A673 (cell line): Measurements from ENCODE around the gene HOXA1. TPM values are rescaled to one million over a fixed set of nuclear protein-coding genes. Genes with fewer than 3 reads are reported as not detected.
"Not testable (repeated sequence)": the region's sequence is repeated elsewhere in the genome, so short reads cannot be mapped to it uniquely, and the experiment has no call there.

Experiments used
- BruUV-seq: library from RNA; stranded (reverse); fragments of 400-500 nt; replicated peaks from 2 replicates; lab custom pipeline; 2021; lab: Mats Ljungman, UMichigan
- CTCF ChIA-PET: fragments of 300-600 bp; sonication (Branson Sonifier 250); formaldehyde crosslinking; loops from one replicate; lab custom pipeline; 2022; ENCODE audit warnings: antibody characterized with exemption; lab: Charles Lee
- POLR2A ChIA-PET: fragments of 300-600 bp; sonication (Branson Sonifier 250); formaldehyde crosslinking; loops from one replicate; lab custom pipeline; 2022; ENCODE audit warnings: antibody characterized with exemption; ENCODE audit not compliant: low non-redundant PET; lab: Charles Lee
- DNase-seq: peaks from one replicate; pipeline ENCODE4 v3.0.0-alpha.2; 2015; ENCODE audit warnings: low spot score
- H3K27ac ChIP-seq: fragments of 200-600 bp; sonication (generic); 2 replicates; pipeline ENCODE4 v1.5.1; 2016; ENCODE audit warnings: mixed run types, low read depth, mild to moderate bottlenecking, mixed read lengths, antibody characterized with exemption, low read length; ENCODE audit not compliant: poor library complexity, severe bottlenecking
- H3K27me3 ChIP-seq: fragments of 200-600 bp; sonication (generic); replicated peaks from 2 replicates; pipeline ENCODE4 v1.6.1; 2017; ENCODE audit warnings: mixed run types, low read depth, mild to moderate bottlenecking, mixed read lengths, antibody characterized with exemption, low read length; ENCODE audit not compliant: insufficient read depth, poor library complexity
- H3K36me3 ChIP-seq: fragments of 200-600 bp; sonication (generic); 2 replicates; pipeline ENCODE4 v1.6.1; 2016; ENCODE audit warnings: mixed run types, mild to moderate bottlenecking, mixed read lengths, antibody characterized with exemption, low read length; ENCODE audit not compliant: insufficient read depth, poor library complexity, severe bottlenecking
- H3K4me1 ChIP-seq: fragments of 200-600 bp; sonication (generic); 2 replicates; pipeline ENCODE4 v1.6.1; 2017; ENCODE audit warnings: mixed run types, mild to moderate bottlenecking, mixed read lengths, antibody characterized with exemption, low read length; ENCODE audit not compliant: insufficient read depth, poor library complexity, severe bottlenecking
- H3K4me3 ChIP-seq: fragments of 200-600 bp; sonication (generic); 2 replicates; pipeline ENCODE4 v1.5.1; 2016; ENCODE audit warnings: low read depth, mixed run types, mild to moderate bottlenecking, mixed read lengths, low read length; ENCODE audit not compliant: poor library complexity, severe bottlenecking
- H3K9me3 ChIP-seq: fragments of 200-600 bp; sonication (generic); 2 replicates; pipeline ENCODE4 v1.6.1; 2016; ENCODE audit warnings: mixed run types, low read depth, mild to moderate bottlenecking, mixed read lengths, antibody characterized with exemption, low read length; ENCODE audit not compliant: poor library complexity, severe bottlenecking
- EZH2 ChIP-seq: fragments of 200-600 bp; sonication (generic); IDR thresholded peaks from 2 replicates; pipeline ENCODE4 v1.6.1; 2017; ENCODE audit warnings: borderline replicate concordance, low read depth, mild to moderate bottlenecking, mixed read lengths, antibody characterized with exemption, low read length; ENCODE audit not compliant: poor library complexity, severe bottlenecking
- intact Hi-C: fragments of 100-400 bp; cut with micrococcal nuclease; formaldehyde crosslinking; loops from one replicate; pipeline ENCODE4 v1.10.0; 2022; ENCODE audit not compliant: unreplicated experiment
- total RNA-seq: library from RNA; stranded (reverse); gene quantifications from 2 replicates; pipeline ENCODE4 v1.2.3, GENCODE V29; 2021
- TF ChIP-seq, protein P1 (sequence below): fragments of 300-800, 200-600 bp; sonication (generic); conservative IDR thresholded peaks from 2 replicates; pipeline ENCODE4 v1.5.1; 2017; ENCODE audit warnings: low read depth, mild to moderate bottlenecking, antibody characterized with exemption, low read length, moderate library complexity, mixed read lengths

HOXA1 gene
- total RNA-seq, 1 experiment from 2014 or later: not detected

DNA sequence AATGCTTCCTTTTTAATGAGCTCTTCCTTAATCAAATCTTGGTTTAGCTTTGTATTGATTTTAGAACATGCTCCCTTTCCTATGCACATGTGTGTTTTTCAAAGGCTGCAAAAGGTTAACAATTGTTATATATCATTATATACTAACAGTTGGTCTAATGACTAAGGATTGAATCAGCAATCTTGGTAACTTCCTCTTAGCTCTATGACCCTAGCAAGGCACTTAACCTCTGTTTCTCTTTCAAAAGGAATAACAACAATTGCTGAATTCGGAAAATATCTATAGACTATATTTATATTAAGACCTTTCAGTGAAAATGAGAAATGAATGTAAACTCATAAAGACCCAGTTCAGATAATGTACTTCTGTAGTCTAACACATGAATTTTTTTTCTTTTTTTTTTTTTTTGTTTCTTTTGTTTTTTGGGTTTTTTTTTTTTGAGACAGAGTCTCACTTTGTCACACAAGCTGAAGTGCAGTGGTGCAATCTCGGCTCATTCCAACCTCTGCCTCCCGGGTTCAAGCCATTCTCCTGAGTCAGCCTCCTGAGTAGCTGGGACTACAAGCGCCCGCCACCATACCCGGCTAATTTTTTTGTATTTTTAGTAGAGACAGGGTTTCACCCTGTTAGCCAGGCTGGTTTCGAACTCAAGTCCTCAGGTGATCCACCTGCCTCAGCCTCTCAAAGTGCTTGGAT lies 48.8 kb downstream of the HOXA1 start:
- ChIA-PET POLR2A (no interaction called here), CTCF (no interaction called here)
- DNase-seq: no peak
- Histone ChIP-seq H3K27ac (no peak overlapping the region), H3K27me3 (no peaks in the 10 kb centered on the region), H3K4me3 (no peak overlapping the region), H3K4me1 (no peaks in the 10 kb centered on the region), H3K9me3 (no peaks in the 10 kb centered on the region), H3K36me3 (no peaks in the 10 kb centered on the region)
- BruUV-seq: no TSS peak
- TF ChIP-seq, protein P1, sequence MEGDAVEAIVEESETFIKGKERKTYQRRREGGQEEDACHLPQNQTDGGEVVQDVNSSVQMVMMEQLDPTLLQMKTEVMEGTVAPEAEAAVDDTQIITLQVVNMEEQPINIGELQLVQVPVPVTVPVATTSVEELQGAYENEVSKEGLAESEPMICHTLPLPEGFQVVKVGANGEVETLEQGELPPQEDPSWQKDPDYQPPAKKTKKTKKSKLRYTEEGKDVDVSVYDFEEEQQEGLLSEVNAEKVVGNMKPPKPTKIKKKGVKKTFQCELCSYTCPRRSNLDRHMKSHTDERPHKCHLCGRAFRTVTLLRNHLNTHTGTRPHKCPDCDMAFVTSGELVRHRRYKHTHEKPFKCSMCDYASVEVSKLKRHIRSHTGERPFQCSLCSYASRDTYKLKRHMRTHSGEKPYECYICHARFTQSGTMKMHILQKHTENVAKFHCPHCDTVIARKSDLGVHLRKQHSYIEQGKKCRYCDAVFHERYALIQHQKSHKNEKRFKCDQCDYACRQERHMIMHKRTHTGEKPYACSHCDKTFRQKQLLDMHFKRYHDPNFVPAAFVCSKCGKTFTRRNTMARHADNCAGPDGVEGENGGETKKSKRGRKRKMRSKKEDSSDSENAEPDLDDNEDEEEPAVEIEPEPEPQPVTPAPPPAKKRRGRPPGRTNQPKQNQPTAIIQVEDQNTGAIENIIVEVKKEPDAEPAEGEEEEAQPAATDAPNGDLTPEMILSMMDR: no peak
- TF ChIP-seq EZH2: no peak
- intact Hi-C loops: no loop called here

DNA sequence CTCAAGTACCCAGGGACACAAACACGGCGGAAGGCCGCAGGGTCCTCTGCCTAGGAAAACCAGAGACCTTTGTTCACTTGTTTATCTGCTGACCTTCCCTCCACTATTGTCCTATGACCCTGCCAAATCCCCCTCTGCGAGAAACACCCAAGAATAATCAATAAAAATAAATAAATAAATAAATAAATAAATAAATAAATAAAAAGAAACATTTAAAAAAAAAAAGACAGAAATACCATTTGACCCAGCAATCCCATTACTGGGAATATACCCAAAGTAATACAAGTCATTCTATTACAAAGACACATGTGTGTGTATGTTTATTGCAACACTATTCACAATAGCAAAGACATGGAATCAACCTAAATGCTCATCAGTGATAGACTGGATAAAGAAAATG lies 49.8 kb downstream of the HOXA1 start:
- POLR2A ChIA-PET, H3K27me3 ChIP-seq, DNase-seq, H3K27ac ChIP-seq, H3K36me3 ChIP-seq, CTCF ChIA-PET, H3K4me1 ChIP-seq, intact Hi-C loops, H3K9me3 ChIP-seq, BruUV-seq, H3K4me3 ChIP-seq: not testable (repeated sequence)

DNA sequence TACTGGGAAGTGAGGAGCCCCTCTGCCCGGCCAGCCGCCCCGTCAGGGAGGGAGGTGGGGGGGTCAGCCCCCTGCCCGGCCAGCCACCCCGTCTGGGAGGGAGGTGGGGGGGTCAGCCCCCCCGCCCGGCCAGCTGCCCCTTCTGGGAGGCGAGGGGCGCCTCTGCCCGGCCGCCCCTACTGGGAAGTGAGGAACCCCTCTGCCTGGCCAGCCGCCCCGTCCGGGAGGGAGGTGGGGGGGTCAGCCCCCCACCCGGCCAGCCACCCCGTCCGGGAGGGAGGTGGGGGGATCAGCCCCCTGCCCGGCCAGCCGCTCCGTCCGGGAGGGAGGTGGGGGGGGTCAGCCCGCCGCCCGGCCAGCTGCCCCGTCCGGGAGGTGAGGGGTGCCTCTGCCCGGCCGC lies 50.7 kb downstream of the HOXA1 start:
- POLR2A ChIA-PET, H3K36me3 ChIP-seq, DNase-seq, intact Hi-C loops, H3K9me3 ChIP-seq, CTCF ChIA-PET, H3K4me1 ChIP-seq, BruUV-seq, H3K4me3 ChIP-seq, H3K27me3 ChIP-seq, H3K27ac ChIP-seq: not testable (repeated sequence)

Other genes starting within 250 kb of the HOXA1 start
- gene SKAP2, start 231.4 kb downstream of the HOXA1 start, total RNA-seq: 0.56 and 1.7 TPM in 2 replicates
- gene HOXA2, start 6.7 kb upstream of the HOXA1 start, total RNA-seq: not detected in 2 replicates
- gene HOXA4, start 34.8 kb upstream of the HOXA1 start, total RNA-seq: not detected in 2 replicates
- gene HOXA5, start 47.7 kb upstream of the HOXA1 start, total RNA-seq: not detected in 2 replicates
- not detected in 2 replicates for gene HOXA6, start 51.8 kb upstream of the HOXA1 start, total RNA-seq
- gene HOXA3, start 56.6 kb upstream of the HOXA1 start, total RNA-seq: not detected in 2 replicates
- gene HOXA7, start 60.7 kb upstream of the HOXA1 start, total RNA-seq: 0.56 and 1.5 TPM in 2 replicates
- gene HOXA9, start 69.5 kb upstream of the HOXA1 start, total RNA-seq: not detected in 2 replicates
- not detected in 2 replicates for gene HOXA10, start 78.3 kb upstream of the HOXA1 start, total RNA-seq
- gene HOXA11, start 89.2 kb upstream of the HOXA1 start, total RNA-seq: not detected in 2 replicates
- gene HOXA13, start 104.1 kb upstream of the HOXA1 start, total RNA-seq: not detected in 2 replicates
- gene EVX1, start 146.8 kb upstream of the HOXA1 start, total RNA-seq: not detected in 2 replicates